Measurements from ENCODE around the gene AQP1. TPM values are rescaled to one million over a fixed set of nuclear protein-coding genes. Genes with fewer than 3 reads are reported as not detected.

The AQP1 gene
- total RNA-seq, 1 donor from 2014 or later: 3.6 TPM

GRCh38 chr7:30971840-30972563 is 60.3 kb downstream of the AQP1 start:
- DNase-seq (ENCODE audit: low read depth in 2 of 2): no peak

GRCh38 chr7:30973292-30973691 is 61.6 kb downstream of the AQP1 start:
- no peak for DNase-seq (ENCODE audit: low read depth in 2 of 2)

DNA sequence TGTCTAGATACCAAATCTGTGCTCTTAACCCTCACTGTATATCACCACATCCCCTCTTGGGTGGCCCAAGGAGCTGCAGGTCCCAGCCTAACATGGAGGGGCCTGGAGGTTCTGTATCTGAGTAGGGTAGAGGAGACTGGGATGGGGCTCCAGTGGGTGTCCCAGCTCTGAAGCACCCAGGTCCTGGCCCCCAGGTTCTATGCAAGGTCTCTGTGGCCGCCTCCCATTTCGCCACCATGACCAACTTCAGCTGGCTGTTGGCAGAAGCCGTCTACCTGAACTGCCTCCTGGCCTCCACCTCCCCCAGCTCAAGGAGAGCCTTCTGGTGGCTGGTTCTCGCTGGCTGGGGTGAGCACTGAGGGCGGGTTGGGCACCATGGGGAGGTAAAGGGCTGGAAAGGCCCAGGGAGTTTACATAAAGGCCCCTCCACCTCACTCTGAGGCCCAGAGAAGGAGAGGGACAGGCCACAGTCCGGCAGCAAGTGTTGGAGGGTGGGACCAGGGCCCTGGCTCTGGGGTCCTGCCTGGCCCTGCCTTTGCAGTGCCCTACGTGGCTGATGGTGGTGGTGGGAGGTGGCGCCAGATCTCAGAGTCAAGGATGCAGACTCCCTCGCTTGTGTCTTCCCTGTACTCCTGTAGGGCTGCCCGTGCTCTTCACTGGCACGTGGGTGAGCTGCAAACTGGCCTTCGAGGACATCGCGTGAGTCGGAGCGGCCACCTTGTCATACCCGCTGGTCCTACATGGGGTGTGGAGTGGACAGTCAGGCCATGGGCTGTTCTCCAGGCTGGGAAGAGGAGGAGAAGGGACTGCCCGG is 62.3 kb downstream of the AQP1 start:
- no peak for DNase-seq (ENCODE audit: low read depth in 2 of 2)

- peak; percentile 48 to 73 for DNase-seq (ENCODE audit: low read depth in 2 of 2)
These were observed 63.1 kb downstream of the AQP1 start for GRCh38 chr7:30974605-30975255.

Other genes starting within 250 kb of the AQP1 start
- gene CRHR2, start 229.4 kb upstream of the AQP1 start, total RNA-seq: not detected in 2 replicates
- gene INMT, start 159.7 kb upstream of the AQP1 start, total RNA-seq: under 0.01 TPM in 1 of 2 replicates, not detected in the other
- gene MINDY4, start 140.4 kb upstream of the AQP1 start, total RNA-seq: 1.3 and 1.5 TPM in 2 replicates
- gene GHRHR, start 52.1 kb downstream of the AQP1 start, total RNA-seq: not detected in 2 replicates
- gene ADCYAP1R1, start 140.5 kb downstream of the AQP1 start, total RNA-seq: under 0.01 TPM in 2 replicates

Data from dermis microvascular lymphatic vessel endothelial cell (primary cell).